H1 (cell line): ENCODE results near the gene SCN7A. TPM values are rescaled to one million over a fixed set of nuclear protein-coding genes. Genes with fewer than 3 reads are reported as not detected.

Source experiments
- CTCF ChIA-PET: fragments of 300-600 bp; sonication (Branson Sonifier 250); formaldehyde crosslinking; loops from one replicate; lab custom pipeline; 2021; ENCODE audit not compliant: partially characterized antibody; lab: Charles Lee
- POLR2A ChIA-PET: fragments of 300-600 bp; sonication (Branson Sonifier 250); formaldehyde crosslinking; loops from one replicate; lab custom pipeline; 2021; ENCODE audit warnings: inconsistent platforms; ENCODE audit not compliant: partially characterized antibody; lab: Charles Lee
- DNase-seq, 2 experiments: peaks; one replicate each; pipeline versions ENCODE4 v3.0.0 to v3.0.0-alpha.2; 2010 to 2022; ENCODE audit warnings: low spot score in 2 of 2, low read depth in 1 of 2, mixed read lengths in 1 of 2
- FAIRE-seq: peaks from 2 replicates; lab custom pipeline; 2011; peaks lifted over from hg19 to GRCh38; lab: Jason Lieb, UNC
- H2AFZ ChIP-seq: 2 replicates; pipeline ENCODE4 v1.8.1; 2012; ENCODE audit warnings: low read length, inconsistent platforms
- H2AK5ac ChIP-seq: 2 replicates; pipeline ENCODE4 v1.6.1; 2013; ENCODE audit warnings: low read depth, low read length
- H2BK120ac ChIP-seq: replicated peaks from 2 replicates; pipeline ENCODE3; 2013; ENCODE audit warnings: low read depth, low read length, inconsistent platforms
- H2BK12ac ChIP-seq: 2 replicates; pipeline ENCODE4 v1.6.1; 2013; ENCODE audit warnings: low read depth, low read length
- H2BK15ac ChIP-seq: 2 replicates; pipeline ENCODE4 v1.6.1; 2013; ENCODE audit warnings: low read length
- H2BK20ac ChIP-seq: 2 replicates; pipeline ENCODE4 v1.6.1; 2013; ENCODE audit warnings: low read length
- H2BK5ac ChIP-seq: 2 replicates; pipeline ENCODE4 v1.6.1; 2013; ENCODE audit warnings: low read depth, low read length
- H3K14ac ChIP-seq: 2 replicates; pipeline ENCODE4 v1.6.1; 2013; ENCODE audit warnings: inconsistent platforms; ENCODE audit not compliant: insufficient read length
- H3K18ac ChIP-seq: 2 replicates; pipeline ENCODE4 v1.6.1; 2013; ENCODE audit warnings: low read length; ENCODE audit errors: extremely low read depth
- H3K23ac ChIP-seq: 2 replicates; pipeline ENCODE4 v1.6.1; 2013; ENCODE audit warnings: inconsistent platforms; ENCODE audit not compliant: insufficient read length
- H3K23me2 ChIP-seq: 2 replicates; pipeline ENCODE4 v1.6.1; 2013; ENCODE audit warnings: low read depth, low read length
- H3K27ac ChIP-seq: 2 replicates; pipeline ENCODE4 v1.6.1; 2011; ENCODE audit warnings: low read depth, low read length, inconsistent platforms
- H3K27me3 ChIP-seq, 4 experiments: replicated peaks in 1 of 4; 1 replicate in 1 of 4; 2 replicates in 3 of 4; pipeline versions ENCODE4 v1.6.1 to v1.8.1; 2011 to 2013; ENCODE audit warnings: low read length in 3 of 4, mild to moderate bottlenecking in 3 of 4, inconsistent platforms in 2 of 4, mixed read lengths in 2 of 4, moderate library complexity in 1 of 4; ENCODE audit not compliant: control insufficient read depth in 3 of 4, insufficient read depth in 3 of 4; ENCODE audit errors: extremely low read depth in 1 of 4
- H3K36me3 ChIP-seq, 4 experiments: 2 replicates each; pipeline versions ENCODE4 v1.6.1 to v1.8.1; 2011 to 2013; ENCODE audit warnings: mild to moderate bottlenecking in 4 of 4, low read length in 3 of 4, moderate library complexity in 2 of 4, control low read depth in 1 of 4, inconsistent platforms in 1 of 4; ENCODE audit not compliant: insufficient read depth in 4 of 4, control insufficient read depth in 2 of 4
- H3K4ac ChIP-seq: replicated peaks from 2 replicates; pipeline ENCODE3; 2013; ENCODE audit warnings: low read length, low read depth, mixed read lengths, inconsistent platforms; ENCODE audit not compliant: insufficient read length
- H3K4me1 ChIP-seq, 4 experiments: replicated peaks in 1 of 4; 1 replicate in 1 of 4; 2 replicates in 3 of 4; pipeline versions ENCODE4 v1.6.1 to v1.8.1; 2011 to 2013; ENCODE audit warnings: low read length in 3 of 4, inconsistent platforms in 2 of 4, mixed read lengths in 1 of 4; ENCODE audit not compliant: insufficient read depth in 4 of 4, control insufficient read depth in 3 of 4
- H3K4me2 ChIP-seq, 2 experiments: 2 replicates each; pipeline versions ENCODE4 v1.6.1 to v1.8.1; 2011 to 2013; ENCODE audit warnings: low read depth in 2 of 2, low read length in 2 of 2, control low read depth in 1 of 2, inconsistent platforms in 1 of 2, mild to moderate bottlenecking in 1 of 2; ENCODE audit not compliant: insufficient read depth in 1 of 2
- H3K4me3 ChIP-seq, 4 experiments: fragments of 200-600, 300-600 bp in 1 of 4; sonication (generic), shearing (Covaris generic), sonication (Bioruptor Twin) in 1 of 4; 2 replicates each; pipeline versions ENCODE4 v1.5.1 to v1.8.1; 2011 to 2016; ENCODE audit warnings: low read length in 4 of 4, low read depth in 3 of 4, control low read depth in 2 of 4, inconsistent platforms in 2 of 4, mild to moderate bottlenecking in 2 of 4, mixed read lengths in 1 of 4, moderate library complexity in 1 of 4; ENCODE audit not compliant: insufficient read depth in 2 of 4; ENCODE audit errors: extremely low read depth in 1 of 4
- H3K56ac ChIP-seq: replicated peaks from 2 replicates; pipeline ENCODE3; 2013; ENCODE audit warnings: low read depth, mild to moderate bottlenecking, mixed read lengths, low read length, inconsistent platforms; ENCODE audit not compliant: insufficient read length
- H3K79me1 ChIP-seq: 2 replicates; pipeline ENCODE4 v1.6.1; 2013; ENCODE audit warnings: low read depth, low read length, control low read depth
- H3K79me2 ChIP-seq, 2 experiments: 2 replicates each; pipeline versions ENCODE4 v1.6.1 to v1.8.1; 2012 to 2013; ENCODE audit warnings: low read length in 2 of 2, mild to moderate bottlenecking in 2 of 2, inconsistent platforms in 1 of 2; ENCODE audit not compliant: insufficient read depth in 2 of 2, control insufficient read depth in 1 of 2
- H3K9ac ChIP-seq, 4 experiments: replicated peaks in 1 of 4; 1 replicate in 1 of 4; 2 replicates in 3 of 4; pipeline versions ENCODE4 v1.6.1 to v1.8.1; 2011 to 2013; ENCODE audit warnings: low read depth in 3 of 4, low read length in 3 of 4, control low read depth in 2 of 4, mild to moderate bottlenecking in 2 of 4, moderate library complexity in 2 of 4, inconsistent platforms in 1 of 4; ENCODE audit errors: extremely low read depth in 1 of 4
- H3K9me3 ChIP-seq, 2 experiments: 2 replicates each; pipeline versions ENCODE4 v1.6.1 to v1.8.1; 2012 to 2013; ENCODE audit warnings: mild to moderate bottlenecking in 2 of 2, moderate library complexity in 2 of 2, control low read depth in 1 of 2, inconsistent platforms in 1 of 2, low read depth in 1 of 2, low read length in 1 of 2, mixed read lengths in 1 of 2; ENCODE audit not compliant: insufficient read depth in 2 of 2
- H4K20me1 ChIP-seq, 2 experiments: replicated peaks in 1 of 2; 2 replicates each; pipeline versions ENCODE3 to v1.8.1; 2011 to 2013; ENCODE audit warnings: inconsistent platforms in 2 of 2, low read length in 2 of 2, mild to moderate bottlenecking in 1 of 2; ENCODE audit not compliant: insufficient read depth in 2 of 2, control insufficient read depth in 1 of 2
- H4K5ac ChIP-seq: 2 replicates; pipeline ENCODE4 v1.6.1; 2013; ENCODE audit warnings: low read length, low read depth, mixed read lengths, inconsistent platforms; ENCODE audit not compliant: insufficient read length
- H4K8ac ChIP-seq: 2 replicates; pipeline ENCODE4 v1.8.0; 2013; ENCODE audit warnings: mild to moderate bottlenecking, moderate library complexity, low read length, inconsistent platforms; ENCODE audit not compliant: insufficient read depth; ENCODE audit errors: extremely low read depth
- H4K91ac ChIP-seq: replicated peaks from 2 replicates; pipeline ENCODE3; 2013; ENCODE audit warnings: low read length, mixed read lengths, inconsistent platforms; ENCODE audit not compliant: insufficient read length
- GABPA ChIP-seq: IDR thresholded peaks from 2 replicates; pipeline ENCODE4 v1.6.1; 2011; ENCODE audit warnings: mild to moderate bottlenecking, low read length, moderate library complexity, borderline replicate concordance; ENCODE audit not compliant: insufficient read depth
- SIX5 ChIP-seq: IDR thresholded peaks from 2 replicates; pipeline ENCODE4 v1.6.1; 2011; ENCODE audit warnings: mild to moderate bottlenecking, low read depth, low read length
- SP1 ChIP-seq: IDR thresholded peaks from 2 replicates; pipeline ENCODE4 v1.6.1; 2011; ENCODE audit warnings: low read depth, low read length
- SP4 ChIP-seq: IDR thresholded peaks from 2 replicates; pipeline ENCODE4 v1.6.1; 2012; ENCODE audit warnings: low read length, inconsistent platforms
- TEAD4 ChIP-seq: IDR thresholded peaks from 2 replicates; pipeline ENCODE4 v1.6.1; 2012; ENCODE audit warnings: low read depth, low read length, inconsistent platforms, mixed read lengths
- WGBS, 2 experiments: shearing (Covaris generic) in 1 of 2; methylation state at CpG; one replicate each; pipeline versions ENCODE4 v1.1.6 to v1.1.7; 2013 to 2015; ENCODE audit warnings: low lambda C conversion rate in 2 of 2, mixed read lengths in 2 of 2, inconsistent platforms in 1 of 2, low coverage in 1 of 2, missing lambda C conversion rate in 1 of 2; ENCODE audit not compliant: insufficient replicate concordance in 2 of 2, insufficient coverage in 1 of 2, insufficient read length in 1 of 2; ENCODE audit errors: extremely low coverage in 1 of 2, missing lambda C conversion rate in 1 of 2; 5-methylcytosine and 5-hydroxymethylcytosine counted together
- polyA plus RNA-seq, 7 experiments: library from polyadenylated mRNA; depleted of rRNA in 3 of 7; stranded (reverse) in 5 of 7; unstranded in 2 of 7; fragments of >200 nt in 5 of 7; fragments of 200-250 nt in 2 of 7; gene quantifications; 1 replicate in 5 of 7; 2 replicates in 1 of 7; 4 replicates in 1 of 7; pipeline versions ENCODE4 v1.2.1 to v1.2.3, GENCODE V29; 2011 to 2013; ENCODE audit warnings: missing spikeins in 2 of 7, mixed read lengths in 2 of 7
- total RNA-seq: library from RNA; stranded (reverse); fragmentation: NEBNext Ultra II Directional; extraction: Animal tissue kit (Norgen Biotek cat#: 25700); gene quantifications from 2 replicates; pipeline ENCODE4 v1.2.1, GENCODE V29; 2021

The SCN7A gene
- total and polyA plus RNA-seq, 2 of the 8 experiments (the other 6 are each of a cell fraction or from before 2014, with no cell fraction given) = 0.09 to 0.19 TPM

DNA sequence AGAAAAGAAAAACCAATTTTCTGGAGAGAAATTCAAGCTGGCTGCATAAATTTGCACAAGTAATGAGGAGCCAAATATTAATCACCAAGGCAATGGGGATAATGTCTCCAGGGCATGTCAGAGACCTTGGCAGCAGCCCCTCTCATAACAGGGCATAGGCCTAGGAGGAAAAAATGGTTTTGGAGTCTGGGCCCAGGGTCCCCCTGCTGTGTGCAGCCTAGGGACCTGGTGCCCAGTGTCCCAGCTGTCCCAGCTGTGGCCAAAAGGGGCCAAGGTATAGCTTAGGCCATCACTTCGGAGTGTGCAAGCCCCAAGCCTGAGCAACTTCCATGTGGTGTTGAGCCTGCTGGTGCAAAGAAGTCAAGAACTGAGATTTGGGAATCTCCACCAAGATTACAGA, 57.1 kb downstream of the SCN7A start:
- Histone ChIP-seq H3K36me3 (no peaks in the 10 kb centered on the region), H2BK12ac (no peak overlapping the region), H3K56ac (no peak overlapping the region), H3K4me2 (no peak overlapping the region), H3K4ac (no peak overlapping the region), H2AFZ (no peak overlapping the region), H3K23ac (no peak overlapping the region), H3K27ac (no peak overlapping the region), H4K5ac (no peak overlapping the region), H3K79me1 (no peaks in the 10 kb centered on the region), H3K18ac (no peak overlapping the region), H3K9me3 (peaks cover 0 to 4% of the 10 kb centered on the region in 2 experiments; a peak in 1 of 4 replicates), H3K23me2 (no peaks in the 10 kb centered on the region), H2BK120ac (no peak overlapping the region), H3K4me3 (no peak overlapping the region), H4K20me1 (no peaks in the 10 kb centered on the region), H2AK5ac (no peak overlapping the region; the same call in 1 of the 2 replicates), H2BK20ac (no peak overlapping the region), H3K14ac (no peak overlapping the region), H3K9ac (no peak overlapping the region), H3K27me3 (no peaks in the 10 kb centered on the region), H4K8ac (no peak overlapping the region), H2BK15ac (no peak overlapping the region), H3K4me1 (peaks cover 0 to 5% (median 0%) of the 10 kb centered on the region in 4 experiments; a peak in 3 of 7 replicates), H3K79me2 (no peaks in the 10 kb centered on the region), H4K91ac (no peak overlapping the region), H2BK5ac (no peak overlapping the region)
- WGBS, 2 experiments = 93% methylated on average over 1 of the region's 1 CpG; no CpG with 5 or more reads in 1 of the 2 experiments
- TF ChIP-seq SP4 (no peak), TEAD4 (no peak), SIX5 (no peak), SP1 (no peak), GABPA (no peak)
- ChIA-PET CTCF (interaction anchor here (0.6 to 1.7 kb wide), 3 partner anchors 10 to 861 kb away, joined by 3 to 4 read pairs (median 3); no protein-coding TSS in a partner anchor), POLR2A (no interaction called here)
- FAIRE-seq (no peak), DNase-seq (no peak)
